Natural killer cell (primary cell): Measurements from ENCODE around the gene ZSWIM9. TPM values are rescaled to one million over a fixed set of nuclear protein-coding genes. Genes with fewer than 3 reads are reported as not detected.
"Not testable (repeated sequence)": the region's sequence is repeated elsewhere in the genome, so short reads cannot be mapped to it uniquely, and the experiment has no call there.

ENCODE experiments used
- ATAC-seq, 3 donors: fragments of 150-1000 bp in 2 of 3; fragments of 200-7000 bp in 1 of 3; cut with Tn5 transposase; 1 replicate in 1 of 3; 2 replicates in 2 of 3; pipeline ENCODE4 v1.10.0; 2021; ENCODE audit warnings: mild to moderate bottlenecking in 2 of 3, moderate library complexity in 2 of 3
- DNase-seq, 2 donors: peaks; one replicate each; pipeline versions ENCODE4 v3.0.0 to v3.0.0-alpha.2; 2013 to 2021; ENCODE audit warnings: mixed read lengths in 1 of 2
- H3K27ac ChIP-seq: one replicate; pipeline ENCODE4 v1.5.1; 2013; ENCODE audit warnings: mild to moderate bottlenecking, low read length
- H3K27me3 ChIP-seq: one replicate; pipeline ENCODE4 v1.6.1; 2013; ENCODE audit warnings: low read length; ENCODE audit not compliant: control insufficient read depth, insufficient read depth
- H3K36me3 ChIP-seq: one replicate; pipeline ENCODE4 v1.6.1; 2013; ENCODE audit warnings: low read length; ENCODE audit not compliant: control insufficient read depth, insufficient read depth
- H3K4me1 ChIP-seq: one replicate; pipeline ENCODE4 v1.6.1; 2013; ENCODE audit warnings: low read length; ENCODE audit not compliant: control insufficient read depth, insufficient read depth
- H3K4me3 ChIP-seq: one replicate; pipeline ENCODE4 v1.5.1; 2013; ENCODE audit warnings: low read length
- H3K9me3 ChIP-seq: one replicate; pipeline ENCODE4 v1.6.1; 2013; ENCODE audit warnings: low read length; ENCODE audit not compliant: control insufficient read depth, insufficient read depth
- H3K27ac Mint-ChIP-seq, 2 donors: one replicate each; pipeline ENCODE4 v1.8.0; 2022; ENCODE audit warnings: mild to moderate bottlenecking in 2 of 2, mixed read lengths in 2 of 2, moderate library complexity in 1 of 2
- H3K27me3 Mint-ChIP-seq, 2 donors: one replicate each; pipeline ENCODE4 v1.8.0; 2022; ENCODE audit warnings: low read depth in 2 of 2, mixed read lengths in 2 of 2
- H3K36me3 Mint-ChIP-seq: one replicate; pipeline ENCODE4 v1.8.0; 2022; ENCODE audit warnings: mixed read lengths
- H3K4me1 Mint-ChIP-seq, 2 donors: one replicate each; pipeline ENCODE4 v1.8.0; 2022; ENCODE audit warnings: mixed read lengths in 2 of 2
- H3K4me3 Mint-ChIP-seq: one replicate; pipeline ENCODE4 v1.8.0; 2022; ENCODE audit warnings: mild to moderate bottlenecking, moderate library complexity, mixed read lengths
- H3K9me3 Mint-ChIP-seq, 2 donors: one replicate each; pipeline ENCODE4 v1.8.0; 2022; ENCODE audit warnings: mixed read lengths in 2 of 2
- CTCF ChIP-seq: fragments of 200-600 bp; IDR thresholded peaks from one replicate; pipeline ENCODE4 v1.8.0; 2022; ENCODE audit warnings: antibody characterized with exemption
- WGBS: methylation state at CpG from one replicate; pipeline ENCODE4 v1.1.7; 2013; ENCODE audit warnings: missing lambda C conversion rate; ENCODE audit not compliant: insufficient coverage; 5-methylcytosine and 5-hydroxymethylcytosine counted together
- intact Hi-C: fragments of 100-400 bp; cut with micrococcal nuclease; formaldehyde crosslinking; loops from one replicate; pipeline ENCODE4 v1.14.2; 2022
- total RNA-seq, 4 donors: library from RNA; stranded (reverse); fragments of 120-200 nt in 1 of 4; gene quantifications; one replicate each; pipeline versions ENCODE4 v1.2.3 to v1.2.4, GENCODE V29; 2013 to 2022

ZSWIM9 gene
- total RNA-seq, 3 donors from 2014 or later (not counting 1 experiment from before 2014, with no cell fraction given): 4.0 to 7.0 (median 5.4) TPM

GRCh38 chr19:48210005-48210404, 39.5 kb downstream of the ZSWIM9 start:
- Mint-ChIP-seq H3K27me3 (no peaks in the 10 kb centered on the region), H3K9me3 (no peaks in the 10 kb centered on the region), H3K4me3 (no peak overlapping the region), H3K4me1 (peaks cover 8 to 9% of the 10 kb centered on the region in 2 donors), H3K36me3 (peaks cover 12% of the 10 kb centered on the region), H3K27ac (peak overlapping the region; percentile 24 to 53)
- WGBS: 86% methylated on average over 1 of the region's 3 CpGs
- intact Hi-C loops: no loop called here
- no peaks in the 10 kb centered on the region for H3K4me1 ChIP-seq
- no peak overlapping the region for H3K27ac ChIP-seq
- no peaks in the 10 kb centered on the region for H3K27me3 ChIP-seq
- H3K36me3 ChIP-seq: peaks cover 40% of the 10 kb centered on the region
- no peak for TF ChIP-seq CTCF
- DNase-seq: no peak
- ATAC-seq: no peak
- H3K4me3 ChIP-seq: no peak overlapping the region
- no peaks in the 10 kb centered on the region for H3K9me3 ChIP-seq

- Histone ChIP-seq H3K4me1 (no peaks in the 10 kb centered on the region), H3K4me3 (no peak overlapping the region), H3K27me3 (no peaks in the 10 kb centered on the region), H3K27ac (no peak overlapping the region), H3K36me3 (peaks cover 64% of the 10 kb centered on the region), H3K9me3 (no peaks in the 10 kb centered on the region)
- no peak for DNase-seq
- 95% methylated on average over 5 of the region's 5 CpGs for WGBS
- H3K36me3 Mint-ChIP-seq: peaks cover 12% of the 10 kb centered on the region
- no peaks in the 10 kb centered on the region for H3K9me3 Mint-ChIP-seq
- no peaks in the 10 kb centered on the region for H3K27me3 Mint-ChIP-seq
- H3K4me1 Mint-ChIP-seq: no peaks in the 10 kb centered on the region
- H3K4me3 Mint-ChIP-seq: no peak overlapping the region
- H3K27ac Mint-ChIP-seq: peak overlapping the region in 1 of 2 donors; percentile 31
- intact Hi-C loops: no loop called here
- no peak for TF ChIP-seq CTCF
- no peak for ATAC-seq
Measured at GRCh38 chr19:48213959-48214358, 43.5 kb downstream of the ZSWIM9 start.

GRCh38 chr19:48216933-48217332, 46.5 kb downstream of the ZSWIM9 start:
- Histone ChIP-seq H3K27ac (no peak overlapping the region), H3K36me3 (peaks cover 67% of the 10 kb centered on the region), H3K4me1 (no peaks in the 10 kb centered on the region), H3K27me3 (no peaks in the 10 kb centered on the region), H3K9me3 (no peaks in the 10 kb centered on the region), H3K4me3 (no peak overlapping the region)
- intact Hi-C loops: no loop called here
- no peak for TF ChIP-seq CTCF
- Mint-ChIP-seq H3K4me3 (no peak overlapping the region), H3K27me3 (no peaks in the 10 kb centered on the region), H3K27ac (peak overlapping the region in 1 of 2 donors; percentile 67), H3K4me1 (no peaks in the 10 kb centered on the region), H3K36me3 (peaks cover under 1% of the 10 kb centered on the region), H3K9me3 (no peaks in the 10 kb centered on the region)
- DNase-seq (no peak), ATAC-seq (no peak)
- WGBS: over 99% methylated on average over 14 of the region's 14 CpGs

GRCh38 chr19:48218997-48219396, 48.5 kb downstream of the ZSWIM9 start:
- intact Hi-C loops: no loop called here
- DNase-seq: no peak
- H3K27ac Mint-ChIP-seq: peak overlapping the region; percentile 23 to 29
- no peaks in the 10 kb centered on the region for H3K36me3 Mint-ChIP-seq
- Histone ChIP-seq H3K4me3 (no peak overlapping the region), H3K36me3 (peaks cover 57% of the 10 kb centered on the region), H3K27me3 (no peaks in the 10 kb centered on the region), H3K9me3 (no peaks in the 10 kb centered on the region), H3K27ac (no peak overlapping the region), H3K4me1 (no peaks in the 10 kb centered on the region)
- no peaks in the 10 kb centered on the region for H3K27me3 Mint-ChIP-seq
- ATAC-seq: no peak
- H3K9me3 Mint-ChIP-seq: no peaks in the 10 kb centered on the region
- no peak overlapping the region for H3K4me3 Mint-ChIP-seq
- WGBS: 92% methylated on average over 6 of the region's 6 CpGs
- no peak for TF ChIP-seq CTCF
- H3K4me1 Mint-ChIP-seq: no peaks in the 10 kb centered on the region

- H3K4me1 ChIP-seq, DNase-seq, H3K9me3 Mint-ChIP-seq, H3K4me3 ChIP-seq, H3K4me1 Mint-ChIP-seq, H3K9me3 ChIP-seq, H3K27ac ChIP-seq, intact Hi-C loops, ATAC-seq, H3K36me3 Mint-ChIP-seq, H3K27me3 Mint-ChIP-seq, H3K27me3 ChIP-seq, H3K4me3 Mint-ChIP-seq: not testable (repeated sequence)
- peak overlapping the region in 1 of 2 donors; percentile 16 for H3K27ac Mint-ChIP-seq
- WGBS: 97% methylated on average over 3 of the region's 3 CpGs
- H3K36me3 ChIP-seq: peaks cover 51% of the 10 kb centered on the region
Measured at GRCh38 chr19:48220784-48221183, 50.3 kb downstream of the ZSWIM9 start.
